ENCODE results near the gene SOX1. TPM values are rescaled to one million over a fixed set of nuclear protein-coding genes. Genes with fewer than 3 reads are reported as not detected.
A peak's percentile ranks its signal among the peaks of the same experiment; 100 is the strongest.

The SOX1 gene
- total RNA-seq (2014; rRNA removed; shearing (Covaris generic)) (not detected in 2 replicates), total RNA-seq (2022) (not detected in 2 replicates), Bru-seq, nascent RNA (percentile 21 among the genes with signal in this experiment), BruChase-seq, experiment 1, labeled RNA remaining after a 6-hour chase (not detected), BruChase-seq, experiment 2, labeled RNA remaining after a 2-hour chase (percentile 17 among the genes with signal in this experiment)
- long read RNA-seq, result 0 reads

DNA sequence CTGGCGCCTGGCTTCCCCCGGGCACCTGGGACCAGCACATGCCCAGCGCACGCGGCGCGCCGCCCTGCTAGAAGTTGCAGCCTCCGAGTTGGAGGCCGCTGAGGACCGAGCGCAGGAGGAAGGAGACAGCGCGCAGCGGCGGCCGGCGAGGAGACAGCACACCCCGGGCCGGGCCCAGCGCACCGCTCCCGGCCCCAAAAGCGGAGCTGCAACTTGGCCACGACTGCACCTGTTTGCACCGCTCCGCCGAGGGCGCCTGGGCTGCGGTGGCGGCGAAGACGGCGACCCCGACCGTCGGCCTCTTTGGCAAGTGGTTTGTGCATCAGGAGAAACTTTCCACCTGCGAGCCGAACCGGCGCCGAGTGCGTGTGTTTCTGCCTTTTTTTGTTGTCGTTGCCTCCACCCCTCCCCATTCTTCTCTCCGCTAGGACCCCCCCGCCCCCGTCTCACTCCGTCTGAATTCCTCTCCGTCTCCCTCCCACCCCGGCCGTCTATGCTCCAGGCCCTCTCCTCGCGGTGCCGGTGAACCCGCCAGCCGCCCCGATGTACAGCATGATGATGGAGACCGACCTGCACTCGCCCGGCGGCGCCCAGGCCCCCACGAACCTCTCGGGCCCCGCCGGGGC is at the start of gene SOX1:
Gene SOX1 (plus strand): TSS at position 34 of the 626 bp plus-strand sequence. CDS start 510 bp downstream, at position 544.
- no peaks in the 10 kb centered on the region for H3K4me1 ChIP-seq (ENCODE audit: insufficient read depth, low read length, poor library complexity, severe bottlenecking)
- BruUV-seq (replicated peaks), result no TSS peak
- TF ChIP-seq, protein P1, sequence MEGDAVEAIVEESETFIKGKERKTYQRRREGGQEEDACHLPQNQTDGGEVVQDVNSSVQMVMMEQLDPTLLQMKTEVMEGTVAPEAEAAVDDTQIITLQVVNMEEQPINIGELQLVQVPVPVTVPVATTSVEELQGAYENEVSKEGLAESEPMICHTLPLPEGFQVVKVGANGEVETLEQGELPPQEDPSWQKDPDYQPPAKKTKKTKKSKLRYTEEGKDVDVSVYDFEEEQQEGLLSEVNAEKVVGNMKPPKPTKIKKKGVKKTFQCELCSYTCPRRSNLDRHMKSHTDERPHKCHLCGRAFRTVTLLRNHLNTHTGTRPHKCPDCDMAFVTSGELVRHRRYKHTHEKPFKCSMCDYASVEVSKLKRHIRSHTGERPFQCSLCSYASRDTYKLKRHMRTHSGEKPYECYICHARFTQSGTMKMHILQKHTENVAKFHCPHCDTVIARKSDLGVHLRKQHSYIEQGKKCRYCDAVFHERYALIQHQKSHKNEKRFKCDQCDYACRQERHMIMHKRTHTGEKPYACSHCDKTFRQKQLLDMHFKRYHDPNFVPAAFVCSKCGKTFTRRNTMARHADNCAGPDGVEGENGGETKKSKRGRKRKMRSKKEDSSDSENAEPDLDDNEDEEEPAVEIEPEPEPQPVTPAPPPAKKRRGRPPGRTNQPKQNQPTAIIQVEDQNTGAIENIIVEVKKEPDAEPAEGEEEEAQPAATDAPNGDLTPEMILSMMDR (conservative IDR thresholded peaks at IDR 0.05; ENCODE audit: low read length), result no peak
- no peak for TF ChIP-seq EZH2phosphoT487 (IDR thresholded peaks at IDR 0.05; ENCODE audit: borderline replicate concordance, low read depth, low read length)
- no peak within 1 kb of the TSS for H2AFZ ChIP-seq (ENCODE audit: low read length)
- intact Hi-C loops (cut with micrococcal nuclease; ENCODE audit: unreplicated experiment), result no loop called here
- no peaks in the 10 kb centered on the region for H3K79me2 ChIP-seq (ENCODE audit: insufficient read depth, low read depth, low read length)
- H3K4me2 ChIP-seq (ENCODE audit: low read length), result no peak within 1 kb of the TSS
- no peak within 1 kb of the TSS for H3K4me3 ChIP-seq (ENCODE audit: low read depth, low read length, poor library complexity, severe bottlenecking)
- H4K20me1 ChIP-seq (ENCODE audit: insufficient read depth, low read length), result no peaks in the 10 kb centered on the region
- no peak for DNase-seq (ENCODE audit: low spot score)
- no peak within 1 kb of the TSS for H3K27ac ChIP-seq (ENCODE audit: low read depth, low read length, poor library complexity, severe bottlenecking)
- H3K9me2 ChIP-seq (ENCODE audit: insufficient read depth, low read length), result no peaks in the 10 kb centered on the region
- ChIA-PET CTCF (ENCODE audit: unreplicated experiment) (no interaction called here), POLR2A (no interaction called here)
- H3K9me3 ChIP-seq (ENCODE audit: low read length), result no peaks in the 10 kb centered on the region
- no peaks in the 10 kb centered on the region for H3K36me3 ChIP-seq (ENCODE audit: insufficient read depth, low read length)

DNA sequence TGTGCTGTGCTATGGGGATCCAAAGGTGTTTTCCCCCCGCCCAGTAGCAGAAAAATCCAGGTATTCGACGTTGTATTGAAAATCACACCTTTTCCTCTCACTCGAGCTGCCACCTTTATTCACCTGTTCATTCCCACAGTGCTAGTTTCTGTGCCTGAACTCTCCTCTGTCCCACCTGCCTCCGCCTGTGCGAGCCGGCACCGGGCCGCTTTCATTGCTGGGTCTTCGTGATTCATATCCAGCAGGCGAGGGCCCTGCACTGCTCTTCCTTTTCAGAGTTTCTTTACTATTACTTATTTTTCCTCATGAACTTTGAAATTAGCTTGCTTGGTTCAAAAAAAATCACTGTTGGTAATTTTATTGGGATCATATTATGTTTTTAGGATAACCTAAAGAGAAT is 42.4 kb upstream of the SOX1 start:
- H4K20me1 ChIP-seq (ENCODE audit: insufficient read depth, low read length), result no peaks in the 10 kb centered on the region
- BruUV-seq (replicated peaks), result no TSS peak
- no peaks in the 10 kb centered on the region for H3K36me3 ChIP-seq (ENCODE audit: insufficient read depth, low read length)
- intact Hi-C loops (cut with micrococcal nuclease; ENCODE audit: unreplicated experiment), result no loop called here
- H3K4me1 ChIP-seq (ENCODE audit: insufficient read depth, low read length, poor library complexity, severe bottlenecking), result no peaks in the 10 kb centered on the region
- no peak for DNase-seq (ENCODE audit: low spot score)
- no peak for TF ChIP-seq EZH2phosphoT487 (IDR thresholded peaks at IDR 0.05; ENCODE audit: borderline replicate concordance, low read depth, low read length)
- TF ChIP-seq, protein P1 (conservative IDR thresholded peaks at IDR 0.05; ENCODE audit: low read length), result no peak
- H3K79me2 ChIP-seq (ENCODE audit: insufficient read depth, low read depth, low read length), result no peaks in the 10 kb centered on the region
- no peak overlapping the region for H3K4me3 ChIP-seq (ENCODE audit: low read depth, low read length, poor library complexity, severe bottlenecking)
- CTCF ChIA-PET (ENCODE audit: unreplicated experiment), result no interaction called here
- H3K9me2 ChIP-seq (ENCODE audit: insufficient read depth, low read length), result no peaks in the 10 kb centered on the region
- H2AFZ ChIP-seq (ENCODE audit: low read length), result no peak overlapping the region
- no peak overlapping the region for H3K4me2 ChIP-seq (ENCODE audit: low read length)
- POLR2A ChIA-PET, result interaction anchor here (0.7 kb wide), 1 partner anchor 80 kb away, joined by 5 read pairs; no protein-coding TSS in a partner anchor
- no peak overlapping the region for H3K27ac ChIP-seq (ENCODE audit: low read depth, low read length, poor library complexity, severe bottlenecking)
- H3K9me3 ChIP-seq (ENCODE audit: low read length), result no peaks in the 10 kb centered on the region

DNA sequence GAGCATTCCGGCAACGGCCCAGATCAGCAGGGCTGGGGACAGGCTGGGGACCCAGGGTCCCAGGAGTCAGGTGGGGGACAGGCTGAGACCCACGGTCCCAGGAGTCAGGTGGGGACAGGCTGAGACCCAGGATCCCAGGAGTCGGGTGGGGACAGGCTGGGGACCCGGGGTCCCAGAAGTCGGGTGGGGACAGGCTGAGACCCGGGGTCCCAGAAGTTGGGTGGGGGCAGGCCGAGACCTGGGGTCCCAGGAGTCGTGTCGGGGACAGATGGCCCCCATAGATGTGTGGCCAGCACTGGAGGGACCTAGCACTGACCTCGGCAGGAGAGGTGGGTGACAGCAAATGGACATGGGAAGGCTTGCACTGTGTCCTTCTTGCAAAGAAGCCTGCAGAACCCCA is 39.7 kb upstream of the SOX1 start:
- no peaks in the 10 kb centered on the region for H3K9me2 ChIP-seq (ENCODE audit: insufficient read depth, low read length)
- H4K20me1 ChIP-seq (ENCODE audit: insufficient read depth, low read length), result no peaks in the 10 kb centered on the region
- no peaks in the 10 kb centered on the region for H3K79me2 ChIP-seq (ENCODE audit: insufficient read depth, low read depth, low read length)
- no peak overlapping the region for H3K27ac ChIP-seq (ENCODE audit: low read depth, low read length, poor library complexity, severe bottlenecking)
- TF ChIP-seq, protein P1 (conservative IDR thresholded peaks at IDR 0.05; ENCODE audit: low read length), result no peak
- TF ChIP-seq EZH2phosphoT487 (IDR thresholded peaks at IDR 0.05; ENCODE audit: borderline replicate concordance, low read depth, low read length), result no peak
- no peak overlapping the region for H2AFZ ChIP-seq (ENCODE audit: low read length)
- no peak for DNase-seq (ENCODE audit: low spot score)
- no peaks in the 10 kb centered on the region for H3K36me3 ChIP-seq (ENCODE audit: insufficient read depth, low read length)
- ChIA-PET CTCF (ENCODE audit: unreplicated experiment) (no interaction called here), POLR2A (no interaction called here)
- H3K4me1 ChIP-seq (ENCODE audit: insufficient read depth, low read length, poor library complexity, severe bottlenecking), result no peaks in the 10 kb centered on the region
- BruUV-seq (replicated peaks), result no TSS peak
- no peak overlapping the region for H3K4me2 ChIP-seq (ENCODE audit: low read length)
- no peak overlapping the region for H3K4me3 ChIP-seq (ENCODE audit: low read depth, low read length, poor library complexity, severe bottlenecking)
- intact Hi-C loops (cut with micrococcal nuclease; ENCODE audit: unreplicated experiment), result no loop called here
- H3K9me3 ChIP-seq (ENCODE audit: low read length), result no peaks in the 10 kb centered on the region

All from OCI-LY7 (cell line).